Measurements from ENCODE around the gene ZNF750.

Gene ZNF750

DNA sequence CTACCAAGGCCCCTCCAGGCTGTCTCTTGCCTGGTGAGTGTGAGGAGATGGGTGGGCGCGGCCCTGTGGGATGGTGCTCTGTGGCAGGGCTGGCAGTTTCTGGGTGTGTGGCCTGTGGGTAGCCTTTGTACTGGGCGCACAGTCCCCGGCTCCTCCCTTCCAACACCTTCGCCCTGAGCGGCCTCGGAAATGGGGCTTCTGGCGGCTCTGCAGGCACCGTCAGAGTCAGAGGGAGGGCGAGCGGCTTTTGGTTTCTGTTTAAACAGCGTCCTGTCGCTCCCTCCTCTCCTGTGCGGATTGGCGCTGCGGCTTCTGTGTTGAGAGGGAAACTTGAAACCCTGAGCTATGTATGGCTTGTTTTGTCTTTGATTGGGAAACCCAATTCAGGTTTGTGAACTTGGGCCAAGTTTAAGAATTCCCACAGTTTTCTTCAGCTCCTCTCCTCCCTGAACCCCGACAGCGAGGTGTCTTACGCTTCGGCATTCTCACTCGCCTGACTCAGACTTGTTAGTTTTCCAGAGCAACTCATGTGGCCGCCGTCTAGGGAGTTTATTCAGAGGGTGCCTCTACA lies 8.3 kb upstream of the ZNF750 start:
- TF ChIP-seq, protein P1, sequence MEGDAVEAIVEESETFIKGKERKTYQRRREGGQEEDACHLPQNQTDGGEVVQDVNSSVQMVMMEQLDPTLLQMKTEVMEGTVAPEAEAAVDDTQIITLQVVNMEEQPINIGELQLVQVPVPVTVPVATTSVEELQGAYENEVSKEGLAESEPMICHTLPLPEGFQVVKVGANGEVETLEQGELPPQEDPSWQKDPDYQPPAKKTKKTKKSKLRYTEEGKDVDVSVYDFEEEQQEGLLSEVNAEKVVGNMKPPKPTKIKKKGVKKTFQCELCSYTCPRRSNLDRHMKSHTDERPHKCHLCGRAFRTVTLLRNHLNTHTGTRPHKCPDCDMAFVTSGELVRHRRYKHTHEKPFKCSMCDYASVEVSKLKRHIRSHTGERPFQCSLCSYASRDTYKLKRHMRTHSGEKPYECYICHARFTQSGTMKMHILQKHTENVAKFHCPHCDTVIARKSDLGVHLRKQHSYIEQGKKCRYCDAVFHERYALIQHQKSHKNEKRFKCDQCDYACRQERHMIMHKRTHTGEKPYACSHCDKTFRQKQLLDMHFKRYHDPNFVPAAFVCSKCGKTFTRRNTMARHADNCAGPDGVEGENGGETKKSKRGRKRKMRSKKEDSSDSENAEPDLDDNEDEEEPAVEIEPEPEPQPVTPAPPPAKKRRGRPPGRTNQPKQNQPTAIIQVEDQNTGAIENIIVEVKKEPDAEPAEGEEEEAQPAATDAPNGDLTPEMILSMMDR (IDR thresholded peaks at IDR 0.05; ENCODE audit: low read depth, low read length): no peak
- no peak overlapping the region for H3K4me3 ChIP-seq (replicated peaks in 1 of 2; ENCODE audit: low read depth in 2 of 2, low read length in 2 of 2)
- DNase-seq (ENCODE audit: low read depth in 2 of 2): peak in 1 of 2 donors; percentile 12

DNA sequence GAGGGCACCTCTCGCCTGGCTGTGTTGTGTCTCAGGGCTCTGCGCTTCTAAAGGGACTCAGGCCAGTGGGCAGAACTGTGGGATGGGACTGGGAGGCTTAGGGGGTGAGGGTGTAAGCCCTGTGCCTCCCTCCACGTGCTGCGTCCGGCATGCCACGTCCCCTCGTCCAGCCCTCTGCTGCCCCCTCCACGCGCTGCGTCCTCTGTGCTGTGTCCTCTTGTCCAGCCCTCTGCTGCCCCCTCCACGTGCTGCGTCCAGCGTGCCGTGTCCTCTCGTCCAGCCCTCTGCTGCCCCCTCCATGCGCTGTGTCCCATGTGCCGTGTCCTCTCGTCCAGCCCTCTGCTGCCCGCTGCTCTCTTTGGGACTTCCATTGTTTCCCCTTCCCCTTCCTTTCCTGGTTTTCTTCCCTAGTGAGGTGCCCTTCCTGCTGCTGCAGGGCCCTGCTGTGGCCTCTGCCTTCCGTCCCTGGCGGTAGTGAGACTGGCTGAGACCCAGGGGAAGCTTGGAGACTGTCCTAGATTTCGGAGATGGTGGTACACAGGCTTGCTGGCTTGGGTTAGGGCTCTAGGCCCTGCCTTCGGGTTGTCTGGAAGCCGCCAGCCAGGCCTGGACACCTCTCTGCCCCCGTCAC lies 6.4 kb upstream of the ZNF750 start:
- TF ChIP-seq, protein P1 (IDR thresholded peaks at IDR 0.05; ENCODE audit: low read depth, low read length): no peak
- DNase-seq (ENCODE audit: low read depth in 2 of 2): no peak
- peak overlapping the region in 1 of 2 donors; percentile 18 for H3K4me3 ChIP-seq (replicated peaks in 1 of 2; ENCODE audit: low read depth in 2 of 2, low read length in 2 of 2)

DNA sequence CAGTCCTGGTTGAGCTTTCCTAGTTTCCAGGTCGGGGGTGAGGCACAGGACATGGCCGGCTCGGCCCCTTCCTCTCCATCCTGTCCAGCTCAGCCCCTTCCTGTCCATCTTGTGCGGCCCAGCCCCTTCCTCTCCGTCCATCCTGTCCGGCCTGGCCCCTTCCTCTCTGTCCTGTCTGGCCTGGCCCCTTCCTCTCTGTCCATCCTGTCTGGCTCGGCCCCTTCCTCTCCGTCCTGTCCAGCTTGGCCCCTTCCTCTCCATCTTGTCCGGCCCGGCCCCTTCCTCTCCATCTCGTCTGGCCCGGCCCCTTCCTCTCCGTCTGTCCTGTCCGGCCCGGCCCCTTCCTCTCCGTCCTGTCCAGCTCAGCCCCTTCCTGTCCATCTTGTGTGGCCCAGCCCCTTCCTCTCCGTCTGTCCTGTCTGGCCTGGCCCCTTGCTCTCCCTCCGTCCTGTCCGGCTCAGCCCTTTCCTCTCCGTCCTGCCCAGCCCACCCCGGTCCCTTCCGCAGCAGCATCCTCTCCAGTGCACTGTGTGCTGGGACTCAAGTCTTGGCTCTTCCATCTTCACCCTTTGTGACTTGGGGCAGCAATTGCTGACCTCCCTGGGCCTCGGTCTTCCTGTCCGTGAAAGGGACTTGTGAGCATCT lies 5.5 kb upstream of the ZNF750 start:
- TF ChIP-seq, protein P1 (IDR thresholded peaks at IDR 0.05; ENCODE audit: low read depth, low read length): no peak
- DNase-seq (ENCODE audit: low read depth in 2 of 2): peak in 1 of 2 donors; percentile 54
- peak overlapping the region; percentile 18 to 23 for H3K4me3 ChIP-seq (replicated peaks in 1 of 2; ENCODE audit: low read depth in 2 of 2, low read length in 2 of 2)

DNA sequence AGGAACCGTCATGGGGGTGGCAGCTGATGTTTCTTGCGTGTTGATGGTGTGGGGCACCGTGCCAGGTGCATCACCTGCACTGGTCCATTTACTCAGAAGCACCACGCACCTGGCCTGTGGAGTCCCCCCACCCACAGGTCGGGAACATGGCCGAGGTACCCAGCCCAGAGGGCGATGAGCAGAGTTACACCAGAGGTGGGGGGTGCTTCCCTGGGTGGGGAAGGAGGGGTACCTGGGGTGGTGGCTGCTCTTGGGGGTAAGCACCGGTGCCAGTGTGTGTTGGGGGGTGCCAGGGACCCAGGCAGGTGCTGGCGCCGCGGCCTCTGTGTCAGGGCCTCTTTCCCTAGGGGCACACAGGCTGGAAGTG lies 5.0 kb upstream of the ZNF750 start:
- TF ChIP-seq, protein P1 (IDR thresholded peaks at IDR 0.05; ENCODE audit: low read depth, low read length): no peak
- DNase-seq (ENCODE audit: low read depth in 2 of 2): no peak
- H3K4me3 ChIP-seq (replicated peaks in 1 of 2; ENCODE audit: low read depth in 2 of 2, low read length in 2 of 2): no peak overlapping the region

DNA sequence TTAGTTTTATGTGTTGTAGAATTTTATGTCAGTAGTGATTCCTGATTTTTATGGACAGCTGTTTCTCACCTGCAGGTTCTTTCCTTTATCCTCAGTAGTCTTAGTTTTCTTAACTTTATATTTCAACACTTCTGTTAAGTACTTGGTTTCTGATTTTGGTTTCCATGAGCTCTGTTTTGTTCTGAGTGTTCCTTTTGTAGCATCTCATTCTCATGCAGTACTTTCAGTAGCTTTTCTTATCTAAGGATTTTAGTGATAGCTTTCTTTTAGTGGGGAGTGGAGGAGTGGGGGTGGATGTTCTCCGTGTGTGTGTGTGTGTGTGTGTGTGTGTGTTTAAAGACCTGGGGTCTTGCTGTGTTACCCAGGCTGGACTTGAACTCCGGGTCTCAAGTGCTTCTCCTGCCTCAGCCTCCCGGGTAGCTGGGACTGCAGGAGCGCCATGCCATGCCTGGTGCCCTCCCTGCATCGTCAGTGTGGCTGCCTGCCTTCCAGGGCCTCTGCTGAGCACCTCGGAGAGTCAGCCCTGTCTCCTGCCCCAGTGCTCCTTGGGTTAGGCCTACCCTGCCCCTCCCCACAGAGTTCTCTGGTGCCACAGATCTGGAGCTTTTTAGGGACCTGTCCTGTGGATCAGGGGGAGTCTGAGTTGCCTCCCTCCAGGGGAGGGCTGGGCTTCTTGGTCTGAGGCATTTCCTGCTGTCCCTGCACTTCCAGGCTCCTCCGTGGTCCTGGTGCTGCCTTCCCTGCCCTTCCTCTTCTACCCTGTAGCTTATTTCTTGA lies 4.3 kb upstream of the ZNF750 start:
- DNase-seq (ENCODE audit: low read depth in 2 of 2): no peak
- TF ChIP-seq, protein P1 (IDR thresholded peaks at IDR 0.05; ENCODE audit: low read depth, low read length): no peak
- no peak overlapping the region for H3K4me3 ChIP-seq (replicated peaks in 1 of 2; ENCODE audit: low read depth in 2 of 2, low read length in 2 of 2)

DNA sequence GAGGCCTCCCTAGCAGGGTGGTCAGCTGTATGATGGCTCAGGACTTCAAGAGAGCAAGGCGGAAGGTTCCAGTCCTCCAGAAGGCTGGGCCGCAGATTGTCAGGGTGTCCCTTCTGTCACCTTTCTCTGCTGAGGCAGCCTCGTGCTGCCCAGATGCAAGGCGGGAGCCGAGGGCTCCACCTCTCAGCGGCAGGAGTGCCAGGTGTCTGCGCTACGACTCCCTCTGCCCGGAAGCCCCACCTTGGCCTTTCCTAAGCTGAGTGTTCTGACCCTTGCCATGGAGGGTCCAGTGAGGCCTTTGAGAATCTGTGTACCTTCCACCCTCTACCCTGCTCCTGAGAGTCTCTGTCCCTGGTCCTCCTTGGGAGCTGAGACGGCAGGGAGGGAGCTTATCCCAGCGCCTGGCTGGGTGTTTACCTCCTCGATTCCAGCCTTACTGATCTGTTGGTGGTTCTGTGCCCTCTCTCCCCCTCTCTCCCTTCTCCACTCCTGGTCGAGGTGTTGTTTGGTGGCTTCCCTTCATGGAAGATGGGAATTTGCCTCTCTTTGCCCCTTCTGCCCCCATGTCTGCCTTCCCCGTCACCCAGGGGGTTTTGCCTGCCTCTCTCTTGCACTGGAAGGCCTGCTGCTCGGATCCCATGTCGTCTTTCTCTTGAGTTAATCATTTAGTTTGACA lies 2.2 kb upstream of the ZNF750 start:
- no peak overlapping the region for H3K4me3 ChIP-seq (replicated peaks in 1 of 2; ENCODE audit: low read depth in 2 of 2, low read length in 2 of 2)
- TF ChIP-seq, protein P1 (IDR thresholded peaks at IDR 0.05; ENCODE audit: low read depth, low read length): no peak
- no peak for DNase-seq (ENCODE audit: low read depth in 2 of 2)

All from cardiac fibroblast (primary cell).